Sigmoid colon (tissue), 7 donors: Measurements from ENCODE around the gene LCORL. TPM values are rescaled to one million over a fixed set of nuclear protein-coding genes. Genes with fewer than 3 reads are reported as not detected.

Source experiments
- DNase-seq: peaks from one replicate; pipeline ENCODE4 v3.0.0-alpha.2; 2019
- H3K27ac ChIP-seq, 4 donors: fragments of 200-600 bp; sonication (generic); one replicate each; pipeline ENCODE4 v1.5.1; 2016 to 2019; ENCODE audit warnings: mild to moderate bottlenecking in 1 of 4
- H3K27me3 ChIP-seq, 3 donors: fragments of 200-600 bp; sonication (generic); one replicate each; pipeline ENCODE4 v1.5.1; 2019; ENCODE audit warnings: mild to moderate bottlenecking in 1 of 3
- H3K36me3 ChIP-seq, 4 donors: fragments of 200-600 bp; sonication (generic); one replicate each; pipeline ENCODE4 v1.5.1; 2016 to 2019
- H3K4me1 ChIP-seq, 4 donors: fragments of 200-600 bp; sonication (generic); one replicate each; pipeline ENCODE4 v1.5.1; 2017 to 2019
- H3K4me3 ChIP-seq, 4 donors: fragments of 200-600 bp; sonication (generic); one replicate each; pipeline ENCODE4 v1.5.1; 2017 to 2019; ENCODE audit warnings: mild to moderate bottlenecking in 2 of 4, moderate library complexity in 1 of 4
- H3K9me3 ChIP-seq, 4 donors: fragments of 200-600 bp in 3 of 4; sonication (generic) in 3 of 4; one replicate each; pipeline versions ENCODE4 v1.5.1 to v1.6.1; 2013 to 2019
- CTCF ChIP-seq, 4 experiments: fragments of 450-650 bp in 3 of 4; fragments of 200-600 bp in 1 of 4; IDR thresholded peaks; one replicate each; pipeline ENCODE4 v1.5.1; 2016 to 2019; ENCODE audit warnings: antibody characterized with exemption in 4 of 4, mild to moderate bottlenecking in 3 of 4, moderate library complexity in 2 of 4
- EP300 ChIP-seq, 4 donors: sonication (generic); formaldehyde crosslinking; IDR thresholded peaks; one replicate each; pipeline ENCODE4 v1.6.1; 2017; ENCODE audit warnings: antibody characterized with exemption in 4 of 4
- POLR2A ChIP-seq, 2 donors: fragments of 450-650 bp; IDR thresholded peaks; one replicate each; pipeline ENCODE4 v1.6.1; 2016; ENCODE audit warnings: antibody characterized with exemption in 2 of 2, mild to moderate bottlenecking in 2 of 2, moderate library complexity in 2 of 2
- POLR2AphosphoS5 ChIP-seq, 4 donors: sonication (generic); formaldehyde crosslinking; IDR thresholded peaks; one replicate each; pipeline ENCODE4 v1.6.1; 2017; ENCODE audit warnings: antibody characterized with exemption in 4 of 4
- WGBS, 2 donors: extraction: QIAGEN DNeasy Blood & Tissue Kit; methylation state at CpG; one replicate each; pipeline ENCODE4 v1.1.7; 2013; 5-methylcytosine and 5-hydroxymethylcytosine counted together
- intact Hi-C: fragments of 100-400 bp; cut with DNase I; formaldehyde crosslinking; loops from one replicate; pipeline ENCODE4 v1.15.1; 2023
- polyA plus RNA-seq, 3 donors: library from polyadenylated mRNA; stranded (reverse); fragments of 200-250 nt; gene quantifications; one replicate each; pipeline ENCODE4 v1.2.3, GENCODE V29; 2013
- total RNA-seq, 4 donors: library from RNA; depleted of rRNA; stranded (reverse); fragments of >200 nt; gene quantifications; one replicate each; pipeline ENCODE4 v1.1.0, GENCODE V29; 2016
- donor health status: healthy with polysubstance abuse.
- donor health status: Bipolar disorder and iron deficiency.
- donor health status: healthy.

LCORL gene
- total and polyA plus RNA-seq, 7 donors, result 3.2 to 46.0 (median 27.5) TPM

GRCh38 chr4:17920681-17921080 lies 100.9 kb downstream of the LCORL start:
- H3K4me3 ChIP-seq, result no peak overlapping the region
- peaks cover 0 to 1% (median 0%) of the 10 kb centered on the region in 4 donors for H3K9me3 ChIP-seq
- H3K27ac ChIP-seq, result no peak overlapping the region
- 92% methylated on average over 1 of the region's 1 CpG for WGBS, 2 donors
- no peaks in the 10 kb centered on the region for H3K36me3 ChIP-seq
- H3K4me1 ChIP-seq, result no peaks in the 10 kb centered on the region
- DNase-seq, result no peak
- no peaks in the 10 kb centered on the region for H3K27me3 ChIP-seq
- intact Hi-C loops, result no loop called here
- TF ChIP-seq EP300 (IDR thresholded peaks at IDR 0.05) (no peak), CTCF (IDR thresholded peaks at IDR 0.05) (no peak), POLR2AphosphoS5 (IDR thresholded peaks at IDR 0.05) (no peak), POLR2A (IDR thresholded peaks at IDR 0.05) (no peak)

- TF ChIP-seq POLR2AphosphoS5 (IDR thresholded peaks at IDR 0.05) (no peak), CTCF (IDR thresholded peaks at IDR 0.05) (no peak), POLR2A (IDR thresholded peaks at IDR 0.05) (no peak), EP300 (IDR thresholded peaks at IDR 0.05) (no peak)
- H3K36me3 ChIP-seq, result no peaks in the 10 kb centered on the region
- no peak overlapping the region for H3K27ac ChIP-seq
- DNase-seq, result no peak
- no peaks in the 10 kb centered on the region for H3K27me3 ChIP-seq
- H3K4me3 ChIP-seq, result no peak overlapping the region
- H3K9me3 ChIP-seq, result peaks cover 0 to 1% (median 0%) of the 10 kb centered on the region in 4 donors
- H3K4me1 ChIP-seq, result no peaks in the 10 kb centered on the region
- intact Hi-C loops, result no loop called here
Measured at GRCh38 chr4:17915439-17915838, 106.1 kb downstream of the LCORL start.

GRCh38 chr4:17912011-17912410 lies 109.5 kb downstream of the LCORL start:
- H3K4me3 ChIP-seq, result no peak overlapping the region
- intact Hi-C loops, result no loop called here
- H3K27ac ChIP-seq, result no peak overlapping the region
- peaks cover 0 to 1% (median 0%) of the 10 kb centered on the region in 4 donors for H3K9me3 ChIP-seq
- H3K27me3 ChIP-seq, result no peaks in the 10 kb centered on the region
- peaks cover 0 to 7% (median 0%) of the 10 kb centered on the region in 4 donors for H3K36me3 ChIP-seq
- TF ChIP-seq EP300 (IDR thresholded peaks at IDR 0.05) (no peak), CTCF (IDR thresholded peaks at IDR 0.05) (no peak), POLR2AphosphoS5 (IDR thresholded peaks at IDR 0.05) (no peak), POLR2A (IDR thresholded peaks at IDR 0.05) (no peak)
- WGBS, 2 donors, result 96 to 97% methylated on average over 9 of the region's 9 CpGs
- no peaks in the 10 kb centered on the region for H3K4me1 ChIP-seq
- no peak for DNase-seq

GRCh38 chr4:17911608-17912007 lies 109.9 kb downstream of the LCORL start:
- Histone ChIP-seq H3K27me3 (no peaks in the 10 kb centered on the region), H3K4me3 (no peak overlapping the region), H3K9me3 (no peaks in the 10 kb centered on the region), H3K36me3 (peaks cover 0 to 7% (median 0%) of the 10 kb centered on the region in 4 donors), H3K27ac (no peak overlapping the region), H3K4me1 (no peaks in the 10 kb centered on the region)
- TF ChIP-seq EP300 (IDR thresholded peaks at IDR 0.05) (no peak), CTCF (IDR thresholded peaks at IDR 0.05) (no peak), POLR2A (IDR thresholded peaks at IDR 0.05) (no peak), POLR2AphosphoS5 (IDR thresholded peaks at IDR 0.05) (no peak)
- 96 to 97% methylated on average over 11 of the region's 11 CpGs for WGBS, 2 donors
- DNase-seq, result no peak
- intact Hi-C loops, result no loop called here

- H3K27ac ChIP-seq, result no peak overlapping the region
- WGBS, 2 donors, result 39 to 76% methylated on average over 2 of the region's 2 CpGs
- no peaks in the 10 kb centered on the region for H3K9me3 ChIP-seq
- H3K4me3 ChIP-seq, result no peak overlapping the region
- no peak for DNase-seq
- H3K36me3 ChIP-seq, result no peaks in the 10 kb centered on the region
- H3K27me3 ChIP-seq, result no peaks in the 10 kb centered on the region
- intact Hi-C loops, result no loop called here
- H3K4me1 ChIP-seq, result no peaks in the 10 kb centered on the region
- TF ChIP-seq EP300 (IDR thresholded peaks at IDR 0.05) (no peak), POLR2AphosphoS5 (IDR thresholded peaks at IDR 0.05) (no peak), POLR2A (IDR thresholded peaks at IDR 0.05) (no peak), CTCF (IDR thresholded peaks at IDR 0.05) (no peak)
Measured at GRCh38 chr4:17898553-17899055, 123.0 kb downstream of the LCORL start.
